ENCODE data around the gene EIF3C.
"Not testable (repeated sequence)": the region's sequence is repeated elsewhere in the genome, so short reads cannot be mapped to it uniquely, and the experiment has no call there.

Gene EIF3C

GRCh38 chr16:28749997-28750465, 38.8 kb downstream of the EIF3C start:
- DNase-seq, result not testable (repeated sequence)

- DNase-seq, result not testable (repeated sequence)
Observed at GRCh38 chr16:28750469-28751067, 39.3 kb downstream of the EIF3C start.

GRCh38 chr16:28751487-28751886, 40.2 kb downstream of the EIF3C start, which contains the start of gene NPIPB9:
NPIPB9 (plus strand) TSS chr16:28751787.
- not testable (repeated sequence) for DNase-seq

GRCh38 chr16:28781697-28782096, 70.4 kb downstream of the EIF3C start:
- DNase-seq, result not testable (repeated sequence)

- not testable (repeated sequence) for DNase-seq
Observed at GRCh38 chr16:28782357-28782756, 71.1 kb downstream of the EIF3C start.
